Esophagus muscularis mucosa (tissue), 4 donors: ENCODE results near the gene PPL. TPM values are rescaled to one million over a fixed set of nuclear protein-coding genes. Genes with fewer than 3 reads are reported as not detected.

ENCODE experiments used
- DNase-seq: peaks from one replicate; pipeline ENCODE4 v3.0.0-alpha.2; 2017; ENCODE audit errors: extremely low spot score
- H3K27ac ChIP-seq, 4 donors: fragments of 200-600 bp; sonication (generic); replicated peaks in 1 of 4; 1 replicate in 3 of 4; 2 replicates in 1 of 4; pipeline ENCODE4 v1.5.1; 2016 to 2019; ENCODE audit warnings: mild to moderate bottlenecking in 1 of 4
- H3K27me3 ChIP-seq, 4 donors: fragments of 200-600 bp; sonication (generic); one replicate each; pipeline versions ENCODE4 v1.5.1 to v1.6.0; 2016 to 2019
- H3K36me3 ChIP-seq, 4 donors: fragments of 200-600 bp; sonication (generic); one replicate each; pipeline ENCODE4 v1.5.1; 2016 to 2019
- H3K4me1 ChIP-seq, 4 donors: fragments of 200-600 bp; sonication (generic); one replicate each; pipeline ENCODE4 v1.5.1; 2016 to 2019
- H3K4me3 ChIP-seq, 4 donors: fragments of 200-600 bp; sonication (generic); 1 replicate in 2 of 4; 2 replicates in 2 of 4; pipeline ENCODE4 v1.5.1; 2016 to 2019; ENCODE audit warnings: mild to moderate bottlenecking in 4 of 4, moderate library complexity in 1 of 4
- H3K9me3 ChIP-seq, 4 donors: fragments of 200-600 bp; sonication (generic); 1 replicate in 3 of 4; 2 replicates in 1 of 4; pipeline ENCODE4 v1.5.1; 2016 to 2019
- CTCF ChIP-seq, 3 experiments: fragments of 200-600 bp in 2 of 3; fragments of 450-650 bp in 1 of 3; sonication (generic) in 2 of 3; IDR thresholded peaks; one replicate each; pipeline ENCODE4 v1.5.1; 2017 to 2019; ENCODE audit warnings: antibody characterized with exemption in 3 of 3, mild to moderate bottlenecking in 2 of 3, moderate library complexity in 1 of 3
- EP300 ChIP-seq: sonication (generic); formaldehyde crosslinking; IDR thresholded peaks from one replicate; pipeline ENCODE4 v1.6.1; 2017; ENCODE audit warnings: antibody characterized with exemption
- POLR2A ChIP-seq: fragments of 450-650 bp; IDR thresholded peaks from one replicate; pipeline ENCODE4 v1.6.1; 2017; ENCODE audit warnings: antibody characterized with exemption, moderate library complexity, mild to moderate bottlenecking, low read depth
- POLR2AphosphoS5 ChIP-seq, 2 donors: sonication (generic); formaldehyde crosslinking; IDR thresholded peaks; one replicate each; pipeline ENCODE4 v1.6.1; 2017; ENCODE audit warnings: antibody characterized with exemption in 2 of 2
- WGBS: methylation state at CpG from one replicate; pipeline ENCODE4 v1.1.5; 2018; 5-methylcytosine and 5-hydroxymethylcytosine counted together
- intact Hi-C: fragments of 100-400 bp; cut with DNase I; formaldehyde crosslinking; loops from one replicate; pipeline ENCODE4 v1.15.1; 2023
- total RNA-seq, 4 donors: library from RNA; depleted of rRNA; stranded (reverse); fragments of >200 nt; gene quantifications; one replicate each; pipeline versions ENCODE4 v1.1.0 to v1.2.1, GENCODE V29; 2016

The PPL gene
- total RNA-seq, 4 donors from 2014 or later: 36.3 to 78.4 (median 57.4) TPM

- 88% methylated on average over 7 of the region's 7 CpGs for WGBS
- H3K36me3 ChIP-seq: peaks cover 39 to 64% (median 55%) of the 10 kb centered on the region in 4 donors
- intact Hi-C loops: no loop called here
Observed at GRCh38 chr16:4868535-4868934, 68.4 kb downstream of the PPL start.

GRCh38 chr16:4868026-4868425 is 68.9 kb downstream of the PPL start:
- Histone ChIP-seq H3K4me3 (no peak overlapping the region), H3K27me3 (no peaks in the 10 kb centered on the region), H3K36me3 (peaks cover 36 to 61% (median 52%) of the 10 kb centered on the region in 4 donors), H3K4me1 (peaks cover 7 to 21% (median 12%) of the 10 kb centered on the region in 4 donors), H3K9me3 (no peaks in the 10 kb centered on the region), H3K27ac (no peak overlapping the region)
- intact Hi-C loops: no loop called here
- 93% methylated on average over 5 of the region's 5 CpGs for WGBS
- TF ChIP-seq POLR2AphosphoS5 (IDR thresholded peaks at IDR 0.05): no peak
- no peak for TF ChIP-seq EP300
- TF ChIP-seq POLR2A: no peak
- no peak for TF ChIP-seq CTCF (IDR thresholded peaks at IDR 0.05)
- DNase-seq: no peak

More at GRCh38 chr16:4868535-4868934, 68.4 kb downstream of the PPL start:
- peaks cover 3 to 17% (median 7%) of the 10 kb centered on the region in 4 donors for H3K4me1 ChIP-seq
- no peaks in the 10 kb centered on the region for H3K27me3 ChIP-seq
- no peak overlapping the region for H3K27ac ChIP-seq
- no peak for DNase-seq
- H3K4me3 ChIP-seq: no peak overlapping the region
- TF ChIP-seq POLR2AphosphoS5 (IDR thresholded peaks at IDR 0.05): no peak
- no peak for TF ChIP-seq CTCF (IDR thresholded peaks at IDR 0.05)
- TF ChIP-seq POLR2A: no peak
- no peak for TF ChIP-seq EP300
- no peaks in the 10 kb centered on the region for H3K9me3 ChIP-seq

GRCh38 chr16:4866586-4866985 is 70.4 kb downstream of the PPL start:
- Histone ChIP-seq H3K36me3 (peaks cover 22 to 61% (median 46%) of the 10 kb centered on the region in 4 donors), H3K4me3 (no peak overlapping the region), H3K27me3 (no peaks in the 10 kb centered on the region), H3K4me1 (peaks cover 7 to 21% (median 16%) of the 10 kb centered on the region in 4 donors), H3K27ac (no peak overlapping the region), H3K9me3 (no peaks in the 10 kb centered on the region)
- TF ChIP-seq CTCF (IDR thresholded peaks at IDR 0.05) (no peak), POLR2AphosphoS5 (IDR thresholded peaks at IDR 0.05) (no peak)
- no peak for DNase-seq
- 95% methylated on average over 12 of the region's 12 CpGs for WGBS
- intact Hi-C loops: no loop called here

GRCh38 chr16:4865231-4865860 is 71.6 kb downstream of the PPL start:
- Histone ChIP-seq H3K4me1 (peaks cover 7 to 24% (median 16%) of the 10 kb centered on the region in 4 donors), H3K27me3 (no peaks in the 10 kb centered on the region), H3K27ac (no peak overlapping the region), H3K36me3 (peaks cover 22 to 61% (median 46%) of the 10 kb centered on the region in 4 donors), H3K9me3 (no peaks in the 10 kb centered on the region), H3K4me3 (no peak overlapping the region)
- intact Hi-C loops: no loop called here
- DNase-seq: no peak
- no peak for TF ChIP-seq POLR2AphosphoS5 (IDR thresholded peaks at IDR 0.05)
- TF ChIP-seq CTCF (IDR thresholded peaks at IDR 0.05): no peak
- 98% methylated on average over 13 of the region's 13 CpGs for WGBS

- H3K36me3 ChIP-seq: peaks cover 23 to 61% (median 46%) of the 10 kb centered on the region in 4 donors
- TF ChIP-seq POLR2AphosphoS5 (IDR thresholded peaks at IDR 0.05) (no peak), EP300 (no peak), CTCF (IDR thresholded peaks at IDR 0.05) (no peak), POLR2A (no peak)
- no peak for DNase-seq
- intact Hi-C loops: no loop called here
- no peaks in the 10 kb centered on the region for H3K27me3 ChIP-seq
- H3K4me1 ChIP-seq: peaks cover 7 to 26% (median 16%) of the 10 kb centered on the region in 4 donors
- H3K9me3 ChIP-seq: no peaks in the 10 kb centered on the region
- no peak overlapping the region for H3K27ac ChIP-seq
- H3K4me3 ChIP-seq: no peak overlapping the region
- WGBS: 90% methylated on average over 3 of the region's 3 CpGs
Observed at GRCh38 chr16:4864728-4865127, 72.2 kb downstream of the PPL start.
